Naive thymus-derived CD8-positive, alpha-beta T cell (primary cell): ENCODE data around the gene GAREM1. TPM values are rescaled to one million over a fixed set of nuclear protein-coding genes. Genes with fewer than 3 reads are reported as not detected.

Experiments used
- ATAC-seq, 2 donors: fragments of 150-1000 bp; cut with Tn5 transposase in 1 of 2; sonication (Bioruptor Pico), chemical (Tn5 transposase) in 1 of 2; 1 replicate in 1 of 2; 2 replicates in 1 of 2; pipeline ENCODE4 v1.10.0; 2021; ENCODE audit warnings: mild to moderate bottlenecking in 2 of 2, moderate library complexity in 2 of 2
- POLR2A ChIA-PET: fragments of 350-600 bp; sonication (Branson Sonifier 250); formaldehyde crosslinking; loops from one replicate; lab custom pipeline; 2021; ENCODE audit warnings: antibody characterized with exemption; lab: Charles Lee
- DNase-seq, 10 donors: peaks; one replicate each; pipeline versions ENCODE4 v3.0.0 to v3.0.0-alpha.2; 2020 to 2022
- H3K27ac Mint-ChIP-seq, 10 donors: one replicate each; pipeline ENCODE4 v1.8.0; 2020 to 2022; ENCODE audit warnings: mild to moderate bottlenecking in 10 of 10, mixed read lengths in 10 of 10, moderate library complexity in 4 of 10, inconsistent platforms in 1 of 10
- H3K27me3 Mint-ChIP-seq, 5 donors: one replicate each; pipeline ENCODE4 v1.8.0; 2021 to 2022; ENCODE audit warnings: mixed read lengths in 5 of 5
- H3K36me3 Mint-ChIP-seq, 3 donors: one replicate each; pipeline ENCODE4 v1.8.0; 2020 to 2022; ENCODE audit warnings: mixed read lengths in 3 of 3, mild to moderate bottlenecking in 2 of 3, inconsistent platforms in 1 of 3
- H3K4me1 Mint-ChIP-seq, 4 donors: one replicate each; pipeline ENCODE4 v1.8.0; 2021 to 2022; ENCODE audit warnings: mixed read lengths in 4 of 4
- H3K4me3 Mint-ChIP-seq, 10 donors: one replicate each; pipeline ENCODE4 v1.8.0; 2020 to 2022; ENCODE audit warnings: mild to moderate bottlenecking in 10 of 10, mixed read lengths in 10 of 10, moderate library complexity in 6 of 10, inconsistent platforms in 1 of 10
- H3K9me3 Mint-ChIP-seq, 9 donors: one replicate each; pipeline ENCODE4 v1.8.0; 2020 to 2022; ENCODE audit warnings: mixed read lengths in 9 of 9, mild to moderate bottlenecking in 3 of 9, inconsistent platforms in 1 of 9, moderate library complexity in 1 of 9
- polyA plus RNA-seq, 3 donors: library from polyadenylated mRNA; unstranded; fragments of 300-500 nt; fragmentation: Illumina TruSeq; gene quantifications; one replicate each; pipeline ENCODE4 v1.2.3, GENCODE V29; 2021
- total RNA-seq, 8 experiments: library from RNA in 2 of 8; stranded (reverse) in 2 of 8; gene quantifications; one replicate each; pipeline ENCODE4 v1.2.3 and lab custom pipeline; 2021 to 2026

The GAREM1 gene
- total and polyA plus RNA-seq, 5 experiments from 2014 or later: 0.36 to 2.3 (median 0.78) TPM; not detected in 1

- Mint-ChIP-seq H3K27me3 (peaks cover 1 to 24% (median 8%) of the 10 kb centered on the region in 5 donors), H3K36me3 (peaks cover 0 to 3% (median 0%) of the 10 kb centered on the region in 3 donors), H3K27ac (no peak overlapping the region), H3K4me1 (peaks cover 0 to 6% (median 2%) of the 10 kb centered on the region in 4 donors), H3K4me3 (no peak overlapping the region), H3K9me3 (peaks cover 0 to 3% (median 0%) of the 10 kb centered on the region in 9 donors)
- POLR2A ChIA-PET: no interaction called here
- ATAC-seq: no peak
- no peak for DNase-seq
Measured at GRCh38 chr18:32405588-32405987, 65.1 kb downstream of the GAREM1 start.

- H3K9me3 Mint-ChIP-seq: peaks cover 0 to 11% (median 3%) of the 10 kb centered on the region in 9 donors
- H3K36me3 Mint-ChIP-seq: peaks cover 0 to 3% (median 0%) of the 10 kb centered on the region in 3 donors
- peaks cover 1 to 23% (median 7%) of the 10 kb centered on the region in 5 donors for H3K27me3 Mint-ChIP-seq
- DNase-seq: no peak
- no peak for ATAC-seq
- POLR2A ChIA-PET: no interaction called here
- no peak overlapping the region for H3K4me3 Mint-ChIP-seq
- peaks cover 0 to 5% (median 2%) of the 10 kb centered on the region in 4 donors for H3K4me1 Mint-ChIP-seq
- peak overlapping the region in 1 of 10 donors; percentile 38 for H3K27ac Mint-ChIP-seq
Measured at GRCh38 chr18:32401621-32402020, 69.1 kb downstream of the GAREM1 start.

GRCh38 chr18:32393407-32393806 lies 77.3 kb downstream of the GAREM1 start:
- no peak overlapping the region for H3K4me3 Mint-ChIP-seq
- peaks cover 0 to 9% (median 0%) of the 10 kb centered on the region in 9 donors for H3K9me3 Mint-ChIP-seq
- peaks cover 4 to 45% (median 7%) of the 10 kb centered on the region in 5 donors for H3K27me3 Mint-ChIP-seq
- ATAC-seq: no peak
- no peaks in the 10 kb centered on the region for H3K4me1 Mint-ChIP-seq
- H3K27ac Mint-ChIP-seq: no peak overlapping the region
- POLR2A ChIA-PET: no interaction called here
- peaks cover 0 to 4% (median 0%) of the 10 kb centered on the region in 3 donors for H3K36me3 Mint-ChIP-seq
- no peak for DNase-seq

GRCh38 chr18:32391126-32391525 lies 79.6 kb downstream of the GAREM1 start:
- Mint-ChIP-seq H3K9me3 (peaks cover 0 to 4% (median 0%) of the 10 kb centered on the region in 9 donors), H3K4me1 (no peaks in the 10 kb centered on the region), H3K27me3 (peaks cover 2 to 41% (median 10%) of the 10 kb centered on the region in 5 donors), H3K27ac (no peak overlapping the region), H3K36me3 (peaks cover 0 to under 1% (median 0%) of the 10 kb centered on the region in 3 donors), H3K4me3 (no peak overlapping the region)
- DNase-seq (no peak), ATAC-seq (no peak)
- POLR2A ChIA-PET: no interaction called here

GRCh38 chr18:32389858-32390257 lies 80.8 kb downstream of the GAREM1 start:
- no peak overlapping the region for H3K4me3 Mint-ChIP-seq

GRCh38 chr18:32389191-32389590 lies 81.5 kb downstream of the GAREM1 start:
- no peaks in the 10 kb centered on the region for H3K4me1 Mint-ChIP-seq
- no peak overlapping the region for H3K27ac Mint-ChIP-seq
- POLR2A ChIA-PET: no interaction called here
- H3K36me3 Mint-ChIP-seq: no peaks in the 10 kb centered on the region
- no peaks in the 10 kb centered on the region for H3K9me3 Mint-ChIP-seq
- peaks cover 2 to 26% (median 10%) of the 10 kb centered on the region in 5 donors for H3K27me3 Mint-ChIP-seq
- H3K4me3 Mint-ChIP-seq: no peak overlapping the region
- no peak for DNase-seq
- ATAC-seq: no peak

More at GRCh38 chr18:32389858-32390257, 80.8 kb downstream of the GAREM1 start:
- Mint-ChIP-seq H3K27ac (no peak overlapping the region), H3K27me3 (peaks cover 2 to 28% (median 10%) of the 10 kb centered on the region in 5 donors), H3K4me1 (no peaks in the 10 kb centered on the region), H3K36me3 (no peaks in the 10 kb centered on the region), H3K9me3 (no peaks in the 10 kb centered on the region)
- no peak for DNase-seq
- no peak for ATAC-seq
- POLR2A ChIA-PET: no interaction called here

GRCh38 chr18:32386471-32386870 lies 84.2 kb downstream of the GAREM1 start:
- Mint-ChIP-seq H3K4me3 (no peak overlapping the region), H3K9me3 (no peaks in the 10 kb centered on the region), H3K4me1 (no peaks in the 10 kb centered on the region), H3K36me3 (no peaks in the 10 kb centered on the region), H3K27ac (no peak overlapping the region), H3K27me3 (peaks cover 1 to 32% (median 11%) of the 10 kb centered on the region in 5 donors)
- POLR2A ChIA-PET: no interaction called here
- DNase-seq (no peak), ATAC-seq (no peak)

GRCh38 chr18:32383050-32383819 lies 87.4 kb downstream of the GAREM1 start:
- POLR2A ChIA-PET: no interaction called here
- Mint-ChIP-seq H3K4me3 (no peak overlapping the region), H3K27ac (no peak overlapping the region), H3K36me3 (no peaks in the 10 kb centered on the region), H3K4me1 (no peaks in the 10 kb centered on the region), H3K27me3 (peaks cover 1 to 22% (median 14%) of the 10 kb centered on the region in 5 donors), H3K9me3 (no peaks in the 10 kb centered on the region)
- DNase-seq: no peak
- no peak for ATAC-seq

- Mint-ChIP-seq H3K9me3 (no peaks in the 10 kb centered on the region), H3K4me3 (no peak overlapping the region), H3K27ac (no peak overlapping the region), H3K27me3 (peaks cover 1 to 17% (median 12%) of the 10 kb centered on the region in 5 donors), H3K4me1 (no peaks in the 10 kb centered on the region), H3K36me3 (no peaks in the 10 kb centered on the region)
- no peak for DNase-seq
- POLR2A ChIA-PET: no interaction called here
- ATAC-seq: no peak
Measured at GRCh38 chr18:32381761-32382160, 88.9 kb downstream of the GAREM1 start.

- Mint-ChIP-seq H3K27me3 (peaks cover 2 to 17% (median 12%) of the 10 kb centered on the region in 5 donors), H3K9me3 (no peaks in the 10 kb centered on the region), H3K4me1 (no peaks in the 10 kb centered on the region), H3K27ac (no peak overlapping the region), H3K36me3 (no peaks in the 10 kb centered on the region), H3K4me3 (no peak overlapping the region)
- POLR2A ChIA-PET: interaction anchor here (0.7 kb wide), 1 partner anchor 295 kb away, joined by 4 read pairs; no protein-coding TSS in a partner anchor
- no peak for ATAC-seq
- DNase-seq: no peak
Measured at GRCh38 chr18:32380559-32380958, 90.1 kb downstream of the GAREM1 start.

GRCh38 chr18:32379891-32380290 lies 90.8 kb downstream of the GAREM1 start:
- ATAC-seq: no peak
- Mint-ChIP-seq H3K9me3 (no peaks in the 10 kb centered on the region), H3K36me3 (no peaks in the 10 kb centered on the region), H3K4me3 (no peak overlapping the region), H3K27ac (no peak overlapping the region), H3K27me3 (peaks cover 2 to 17% (median 12%) of the 10 kb centered on the region in 5 donors), H3K4me1 (no peaks in the 10 kb centered on the region)
- POLR2A ChIA-PET: interaction anchor here (0.7 kb wide), 1 partner anchor 294 kb away, joined by 4 read pairs; no protein-coding TSS in a partner anchor
- no peak for DNase-seq

- Mint-ChIP-seq H3K4me3 (no peak overlapping the region), H3K36me3 (no peaks in the 10 kb centered on the region), H3K9me3 (no peaks in the 10 kb centered on the region), H3K27me3 (peaks cover 4 to 17% (median 12%) of the 10 kb centered on the region in 5 donors), H3K4me1 (no peaks in the 10 kb centered on the region), H3K27ac (no peak overlapping the region)
- POLR2A ChIA-PET: no interaction called here
- ATAC-seq (no peak), DNase-seq (no peak)
Measured at GRCh38 chr18:32378705-32379104, 92.0 kb downstream of the GAREM1 start.

- no peak overlapping the region for H3K27ac Mint-ChIP-seq
- DNase-seq (no peak), ATAC-seq (no peak)
- H3K9me3 Mint-ChIP-seq: no peaks in the 10 kb centered on the region
- no peaks in the 10 kb centered on the region for H3K36me3 Mint-ChIP-seq
- POLR2A ChIA-PET: no interaction called here
- no peak overlapping the region for H3K4me3 Mint-ChIP-seq
- peaks cover 8 to 17% (median 13%) of the 10 kb centered on the region in 5 donors for H3K27me3 Mint-ChIP-seq
- H3K4me1 Mint-ChIP-seq: no peaks in the 10 kb centered on the region
Measured at GRCh38 chr18:32373995-32374394, 96.7 kb downstream of the GAREM1 start.
